Heart right ventricle (tissue), 16 donors: ENCODE measurements around the gene ZNHIT3. TPM values are rescaled to one million over a fixed set of nuclear protein-coding genes. Genes with fewer than 3 reads are reported as not detected.

Source experiments
- ATAC-seq, 8 donors: fragments of 200-7000 bp; cut with Tn5 transposase; one replicate each; pipeline ENCODE4 v1.9.1; 2020; ENCODE audit warnings: mild to moderate bottlenecking in 8 of 8, moderate library complexity in 8 of 8, moderate number of reproducible peaks in 1 of 8
- DNase-seq, 2 donors: peaks; one replicate each; pipeline ENCODE4 v3.0.0-alpha.2; 2020
- H3K27ac ChIP-seq, 10 donors: fragments of 200-600 bp; sonication (generic) in 2 of 10; one replicate each; pipeline versions ENCODE4 v1.5.0 to v1.8.0; 2020 to 2022; ENCODE audit warnings: mild to moderate bottlenecking in 3 of 10
- H3K27me3 ChIP-seq, 7 donors: fragments of 200-600 bp; one replicate each; pipeline ENCODE4 v1.8.0; 2021 to 2022; ENCODE audit warnings: mild to moderate bottlenecking in 2 of 7
- H3K36me3 ChIP-seq, 9 donors: fragments of 200-600 bp; sonication (generic) in 1 of 9; one replicate each; pipeline versions ENCODE4 v1.5.0 to v1.8.0; 2020 to 2022; ENCODE audit warnings: mild to moderate bottlenecking in 2 of 9
- H3K4me1 ChIP-seq, 9 donors: fragments of 200-600 bp; sonication (generic) in 1 of 9; one replicate each; pipeline versions ENCODE4 v1.5.0 to v1.8.0; 2020 to 2022; ENCODE audit warnings: mild to moderate bottlenecking in 4 of 9
- H3K4me3 ChIP-seq, 10 donors: fragments of 200-600 bp; sonication (generic) in 2 of 10; one replicate each; pipeline versions ENCODE4 v1.5.0 to v1.8.0; 2020 to 2022; ENCODE audit warnings: mild to moderate bottlenecking in 7 of 10, moderate library complexity in 2 of 10
- H3K9me3 ChIP-seq, 11 donors: fragments of 200-600 bp in 10 of 11; sonication (generic) in 2 of 11; one replicate each; pipeline versions ENCODE4 v1.5.0 to v1.8.0; 2013 to 2022; ENCODE audit warnings: mild to moderate bottlenecking in 2 of 11, control low read depth in 1 of 11, moderate library complexity in 1 of 11
- CTCF ChIP-seq, 9 donors: fragments of 200-600 bp; sonication (generic) in 2 of 9; IDR thresholded peaks; one replicate each; pipeline versions ENCODE4 v1.5.0 to v1.8.0; 2021 to 2022; ENCODE audit warnings: antibody characterized with exemption in 9 of 9, mild to moderate bottlenecking in 5 of 9, moderate library complexity in 1 of 9
- WGBS, 2 donors: extraction: QIAGEN DNeasy Blood & Tissue Kit; methylation state at CpG; one replicate each; pipeline ENCODE4 v1.1.7; 2013; ENCODE audit warnings: inconsistent platforms in 1 of 2; 5-methylcytosine and 5-hydroxymethylcytosine counted together
- intact Hi-C, 10 donors: fragments of 100-400 bp; cut with DNase I; formaldehyde crosslinking; loops; one replicate each; pipeline versions ENCODE4 v1.11.1 to v1.14.2; 2022
- polyA plus RNA-seq, 2 donors: library from polyadenylated mRNA; stranded (reverse); fragments of 200-250 nt; gene quantifications; one replicate each; pipeline ENCODE4 v1.2.3, GENCODE V29; 2013
- total RNA-seq, 10 donors: library from RNA; stranded (reverse); fragmentation: NEBNext Ultra II Directional in 3 of 10; extraction: Animal tissue kit (Norgen Biotek cat#: 25700) in 3 of 10; gene quantifications; one replicate each; pipeline versions ENCODE4 v1.2.1 to v1.2.4, GENCODE V29; 2021 to 2023
- donor health status: Arrhythmogenic right ventricular cardiomyopathy.
- donor health status: ischemic (EF 13 %, LVEDD 7.1; RV severe dilation, severe dysfunction).
- donor health status: healthy with polysubstance abuse.
- donor health status: DM: no; HTN: yes; CAD: no.
- donor health status: DM: no; HTN: no; CAD: no.
- donor health status: ischemic (EF 25% LVEDD 6.9; RV normal size, moderate dysfunction).
- donor health status: ischemic (EF 25% LVEDD 5.7; RV mildly dilated, moderate dysfunction).
- donor health status: healthy.
- donor health status: DM: yes; HTN: yes; CAD: no.
- donor health status: Ischemic cardiomyopathy.
- donor health status: ischemic (EF 35%, LVEDD 5.7; RV mildly dilated, moderate dysfunction).
- donor health status: nonischemic (EF 11% LVEDD 7.7; RV severe dilation, severe dysfunction).
- donor health status: DM: yes; HTN: yes; CAD: no.
- donor health status: PGD.
- donor health status: ischemic (EF 29% LVEDD 5.4; RV normal size, mild dysfunction).
- donor health status: nonischemic (EF 23%, LVEDD 6.1; RV moderate dilation, normal function).

Gene ZNHIT3
- total and polyA plus RNA-seq, 12 donors, result 12.0 to 34.0 (median 23.0) TPM

- 55 to 78% methylated on average over 9 of the region's 9 CpGs for WGBS, 2 donors
- Histone ChIP-seq H3K9me3 (no peaks in the 10 kb centered on the region), H3K27ac (no peak overlapping the region), H3K27me3 (no peaks in the 10 kb centered on the region), H3K4me1 (peaks cover 0 to 14% (median 0%) of the 10 kb centered on the region in 9 donors), H3K36me3 (peaks cover 0 to 98% (median 39%) of the 10 kb centered on the region in 9 donors), H3K4me3 (no peak overlapping the region)
- no peak for DNase-seq
- no peak for TF ChIP-seq CTCF (IDR thresholded peaks at IDR 0.05)
- ATAC-seq, result peak in 6 of 8 donors; percentile 21 to 48 (median 28)
- intact Hi-C loops, result no loop called here
Measured at GRCh38 chr17:36498155-36498554, 11.7 kb downstream of the ZNHIT3 start.

GRCh38 chr17:36498560-36499300, 12.2 kb downstream of the ZNHIT3 start:
- Histone ChIP-seq H3K27me3 (no peaks in the 10 kb centered on the region), H3K9me3 (no peaks in the 10 kb centered on the region), H3K27ac (no peak overlapping the region), H3K4me1 (peaks cover 0 to 19% (median 4%) of the 10 kb centered on the region in 9 donors), H3K36me3 (peaks cover 0 to 98% (median 34%) of the 10 kb centered on the region in 9 donors), H3K4me3 (no peak overlapping the region)
- no peak for DNase-seq
- no peak for TF ChIP-seq CTCF (IDR thresholded peaks at IDR 0.05)
- intact Hi-C loops, result no loop called here
- 58 to 61% methylated on average over 7 of the region's 7 CpGs for WGBS, 2 donors
- ATAC-seq, result no peak

GRCh38 chr17:36500745-36501225, 14.3 kb downstream of the ZNHIT3 start:
- TF ChIP-seq CTCF (IDR thresholded peaks at IDR 0.05), result no peak
- 90 to 91% methylated on average over 15 of the region's 15 CpGs for WGBS, 2 donors
- Histone ChIP-seq H3K27me3 (no peaks in the 10 kb centered on the region), H3K36me3 (peaks cover 0 to 98% (median 15%) of the 10 kb centered on the region in 9 donors), H3K9me3 (no peaks in the 10 kb centered on the region), H3K27ac (no peak overlapping the region), H3K4me1 (peaks cover 0 to 26% (median 6%) of the 10 kb centered on the region in 9 donors), H3K4me3 (no peak overlapping the region)
- intact Hi-C loops, result no loop called here
- DNase-seq (no peak), ATAC-seq (peak in 1 of 8 donors; percentile 2)

- peaks cover 0 to 26% (median 6%) of the 10 kb centered on the region in 9 donors for H3K4me1 ChIP-seq
- DNase-seq (no peak), ATAC-seq (no peak)
- no peak overlapping the region for H3K4me3 ChIP-seq
- TF ChIP-seq CTCF (IDR thresholded peaks at IDR 0.05), result no peak
- H3K27me3 ChIP-seq, result no peaks in the 10 kb centered on the region
- peaks cover 0 to 98% (median 16%) of the 10 kb centered on the region in 9 donors for H3K36me3 ChIP-seq
- intact Hi-C loops, result no loop called here
- 93 to 99% methylated on average over 3 of the region's 3 CpGs for WGBS, 2 donors
- H3K27ac ChIP-seq, result no peak overlapping the region
- H3K9me3 ChIP-seq, result no peaks in the 10 kb centered on the region
Measured at GRCh38 chr17:36501351-36501750, 14.9 kb downstream of the ZNHIT3 start.
